K562 (cell line): ENCODE measurements around the gene CCL5. TPM values are rescaled to one million over a fixed set of nuclear protein-coding genes. Genes with fewer than 3 reads are reported as not detected.
A peak's percentile ranks its signal among the peaks of the same experiment; 100 is the strongest.

Experiments
- ATAC-seq: fragments of 200-7000 bp; cut with Tn5 transposase; 3 replicates; pipeline ENCODE4 v1.9.1; 2020; ENCODE audit warnings: moderate library complexity
- BruUV-seq: library from RNA; stranded (reverse); fragments of 400-500 nt; replicated peaks from 2 replicates; lab custom pipeline; 2021; lab: Mats Ljungman, UMichigan
- CTCF ChIA-PET: fragments of 300-600 bp; formaldehyde crosslinking; extraction: SDS; loops from one replicate; lab custom pipeline; 2021; ENCODE audit warnings: low intra/inter-chr PET ratio; lab: Yijun Ruan, JAX
- POLR2A ChIA-PET: fragments of 300-600, 350-650 bp; sonication (Branson Sonifier 250); formaldehyde crosslinking; extraction: SDS; loops from one replicate; lab custom pipeline; 2021; ENCODE audit warnings: antibody characterized with exemption, inconsistent platforms; lab: Yijun Ruan, JAX
- DNase-seq, 4 experiments: peaks; one replicate each; pipeline versions ENCODE4 v3.0.0 to v3.0.0-alpha.2; 2011 to 2018; ENCODE audit warnings: low spot score in 3 of 4, mixed read lengths in 3 of 4; ENCODE audit errors: extremely low read depth in 1 of 4
- FAIRE-seq: peaks from 2 replicates; lab custom pipeline; 2011; peaks lifted over from hg19 to GRCh38; lab: Jason Lieb, UNC
- H2AFZ ChIP-seq: 2 replicates; pipeline ENCODE4 v1.6.0; 2011; ENCODE audit warnings: low read depth, low read length, control low read depth, inconsistent platforms
- H3K27ac ChIP-seq: fragments of 200-600 bp; 3 replicates; pipeline ENCODE4 v1.8.0; 2011; ENCODE audit warnings: low read depth, mild to moderate bottlenecking, control low read depth, inconsistent platforms, low read length, moderate library complexity, mixed read lengths; ENCODE audit errors: extremely low read depth
- H3K27me3 ChIP-seq, 2 experiments: fragments of 300-600 bp in 1 of 2; 2 replicates in 1 of 2; 3 replicates in 1 of 2; pipeline versions ENCODE4 v1.6.0 to v1.8.0; 2011; ENCODE audit warnings: inconsistent platforms in 2 of 2, low read length in 2 of 2, mild to moderate bottlenecking in 1 of 2, mixed read lengths in 1 of 2, moderate library complexity in 1 of 2; ENCODE audit not compliant: control insufficient read depth in 2 of 2, insufficient read depth in 2 of 2
- H3K36me3 ChIP-seq: fragments of 300-600 bp; 3 replicates; pipeline ENCODE4 v1.8.0; 2011; ENCODE audit warnings: mild to moderate bottlenecking, low read length, inconsistent platforms; ENCODE audit not compliant: control insufficient read depth, insufficient read depth
- H3K4me1 ChIP-seq, 2 experiments: fragments of 200-600 bp in 1 of 2; replicated peaks in 1 of 2; 2 replicates in 1 of 2; 3 replicates in 1 of 2; pipeline versions ENCODE4 v1.5.1 to v1.8.0; 2011; ENCODE audit warnings: inconsistent platforms in 2 of 2, low read length in 2 of 2, mild to moderate bottlenecking in 1 of 2, mixed read lengths in 1 of 2, moderate library complexity in 1 of 2; ENCODE audit not compliant: control insufficient read depth in 2 of 2, insufficient read depth in 2 of 2
- H3K4me2 ChIP-seq: 2 replicates; pipeline ENCODE4 v1.6.1; 2011; ENCODE audit warnings: low read length, control low read depth, inconsistent platforms, mixed read lengths; ENCODE audit not compliant: insufficient read depth
- H3K4me3 ChIP-seq: fragments of 200-600 bp; sonication (generic), shearing (Covaris generic); 2 replicates; pipeline ENCODE4 v1.5.1; 2016; ENCODE audit warnings: control low read depth, inconsistent platforms
- H3K79me2 ChIP-seq: fragments of 200-600 bp; 3 replicates; pipeline ENCODE4 v1.8.0; 2011; ENCODE audit warnings: low read length, inconsistent platforms; ENCODE audit not compliant: control insufficient read depth, insufficient read depth
- H3K9ac ChIP-seq, 2 experiments: 2 replicates each; pipeline versions ENCODE4 v1.6.0 to v1.6.1; 2011; ENCODE audit warnings: low read depth in 2 of 2, low read length in 2 of 2, control low read depth in 1 of 2, inconsistent platforms in 1 of 2, mild to moderate bottlenecking in 1 of 2, mixed read lengths in 1 of 2; ENCODE audit not compliant: insufficient read depth in 1 of 2
- H3K9me1 ChIP-seq: one replicate; pipeline ENCODE4 v1.6.0; 2011; ENCODE audit warnings: inconsistent platforms, mild to moderate bottlenecking, low read length, moderate library complexity; ENCODE audit not compliant: control insufficient read depth, insufficient read depth
- H3K9me3 ChIP-seq: replicated peaks from 2 replicates; pipeline ENCODE4 v1.5.1; 2011; ENCODE audit warnings: low read depth, low read length, inconsistent platforms; ENCODE audit not compliant: control insufficient read depth, insufficient read depth
- H4K20me1 ChIP-seq: replicated peaks from 2 replicates; pipeline ENCODE4 v1.6.1; 2011; ENCODE audit warnings: low read length, inconsistent platforms, mixed read lengths; ENCODE audit not compliant: control insufficient read depth, insufficient read depth
- MEIS2 ChIP-seq: fragments of 450-650 bp; IDR thresholded peaks from 2 replicates; pipeline ENCODE4 v1.6.1; 2014; ENCODE audit warnings: mild to moderate bottlenecking; ENCODE audit not compliant: partially characterized antibody
- PBX2 ChIP-seq, 2 experiments: IDR thresholded peaks in 1 of 2; conservative IDR thresholded peaks in 1 of 2; 2 replicates each; pipeline ENCODE4 v1.6.1; 2016; ENCODE audit warnings: low read depth in 2 of 2, mild to moderate bottlenecking in 1 of 2, missing compliant biosample characterization in 1 of 2, missing genetic modification characterization in 1 of 2, moderate library complexity in 1 of 2
- ZNF212 ChIP-seq: fragments of 450-650 bp; formaldehyde crosslinking; IDR thresholded peaks from 2 replicates; pipeline ENCODE4 v1.4.0; 2020; ENCODE audit warnings: mild to moderate bottlenecking
- WGBS: fragments of 100-300 bp; shearing (Covaris generic); methylation state at CpG from one replicate; pipeline ENCODE4 v1.1.6; 2016; ENCODE audit warnings: low coverage, mixed read lengths; ENCODE audit not compliant: insufficient coverage; ENCODE audit errors: missing lambda C conversion rate; 5-methylcytosine and 5-hydroxymethylcytosine counted together
- in situ Hi-C: fragments of 300-500 bp; cut with MboI; formaldehyde crosslinking; loops from 4 replicates; pipeline ENCODE4 v1.15.0; 2018; ENCODE audit warnings: inconsistent platforms, mixed read lengths
- intact Hi-C: fragments of 100-400 bp; cut with micrococcal nuclease; formaldehyde crosslinking; loops from 2 replicates; pipeline ENCODE4 v1.14.2; 2022
- polyA plus RNA-seq, 8 experiments: library from polyadenylated mRNA; depleted of rRNA in 4 of 8; stranded (reverse) in 5 of 8; unstranded in 3 of 8; fragments of >200 nt; fragmentation: Nextera tagmentation in 2 of 8; fragmentation: Illumina TruSeq in 1 of 8; extraction: Ambion mirVana in 2 of 8; extraction: Trizol in 1 of 8; gene quantifications; 2 replicates each; pipeline versions ENCODE4 v1.2.1 to v1.2.3, GENCODE V29; 2011 to 2014; ENCODE audit warnings: inconsistent platforms in 1 of 8, missing spikeins in 1 of 8
- total RNA-seq, 7 experiments: library from RNA; depleted of rRNA in 6 of 7; stranded (reverse); fragments of >200 nt in 6 of 7; fragmentation: Illumina TruSeq in 2 of 7; extraction: Trizol in 2 of 7; gene quantifications; 2 replicates each; pipeline versions ENCODE4 v1.2.1 to v1.2.3, GENCODE V29; 2011 to 2021; ENCODE audit warnings: low replicate concordance in 1 of 7
- TF ChIP-seq, protein P1 (sequence below): fragments of 450-650 bp; IDR thresholded peaks from 2 replicates; pipeline ENCODE4 v1.6.1; 2016

CCL5 gene
- total and polyA plus RNA-seq, 9 of the 15 experiments (the other 6 are each of a cell fraction or from before 2014, with no cell fraction given): 0.18 to 0.59 (median 0.45) TPM; not detected in 1

- Histone ChIP-seq H2AFZ (peak overlapping the region; percentile 74), H3K27me3 (no peaks in the 10 kb centered on the region), H3K4me2 (peak overlapping the region; percentile 44; the same call in 1 of the 2 replicates), H3K9ac (no peak overlapping the region), H3K27ac (no peak overlapping the region), H3K36me3 (no peaks in the 10 kb centered on the region), H4K20me1 (no peaks in the 10 kb centered on the region), H3K9me3 (no peaks in the 10 kb centered on the region), H3K79me2 (no peaks in the 10 kb centered on the region), H3K4me3 (no peak overlapping the region), H3K4me1 (peaks cover 9 to 23% of the 10 kb centered on the region in 2 experiments; a peak in 4 of 5 replicates), H3K9me1 (no peaks in the 10 kb centered on the region)
- POLR2A ChIA-PET: interaction anchor here (0.6 to 1.4 kb wide), 4 partner anchors 11 to 162 kb away, joined by 3 to 6 read pairs (median 4); no protein-coding TSS in a partner anchor
- BruUV-seq: no TSS peak
- ATAC-seq (peak; percentile 60), DNase-seq (peak in 1 of 4 experiments; percentile 22), FAIRE-seq (no peak)
- intact Hi-C loops (no loop called here), in situ Hi-C loops (no loop called here)
- WGBS: 25% methylated on average over 11 of the region's 11 CpGs
- TF ChIP-seq PBX2 (CRISPR knock-in tag; IDR thresholded peaks at IDR 0.05; ENCODE audit: low read depth) (no peak), PBX2 (tag; conservative IDR thresholded peaks at IDR 0.05; ENCODE audit: low read depth) (peak; percentile 81), ZNF212 (no peak), MEIS2 (peak; percentile 84)
- TF ChIP-seq, protein P1, sequence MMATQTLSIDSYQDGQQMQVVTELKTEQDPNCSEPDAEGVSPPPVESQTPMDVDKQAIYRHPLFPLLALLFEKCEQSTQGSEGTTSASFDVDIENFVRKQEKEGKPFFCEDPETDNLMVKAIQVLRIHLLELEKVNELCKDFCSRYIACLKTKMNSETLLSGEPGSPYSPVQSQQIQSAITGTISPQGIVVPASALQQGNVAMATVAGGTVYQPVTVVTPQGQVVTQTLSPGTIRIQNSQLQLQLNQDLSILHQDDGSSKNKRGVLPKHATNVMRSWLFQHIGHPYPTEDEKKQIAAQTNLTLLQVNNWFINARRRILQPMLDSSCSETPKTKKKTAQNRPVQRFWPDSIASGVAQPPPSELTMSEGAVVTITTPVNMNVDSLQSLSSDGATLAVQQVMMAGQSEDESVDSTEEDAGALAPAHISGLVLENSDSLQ: peak; percentile 58
- CTCF ChIA-PET: no interaction called here
Measured at GRCh38 chr17:35900708-35901480, 20.7 kb upstream of the CCL5 start.
